A204.1 (cell line): Measurements from ENCODE around the gene SELENOS.

Experiments used
- FAIRE-seq: peaks from 2 replicates; lab custom pipeline; 2012; peaks lifted over from hg19 to GRCh38; lab: Jason Lieb, UNC

The SELENOS gene

DNA sequence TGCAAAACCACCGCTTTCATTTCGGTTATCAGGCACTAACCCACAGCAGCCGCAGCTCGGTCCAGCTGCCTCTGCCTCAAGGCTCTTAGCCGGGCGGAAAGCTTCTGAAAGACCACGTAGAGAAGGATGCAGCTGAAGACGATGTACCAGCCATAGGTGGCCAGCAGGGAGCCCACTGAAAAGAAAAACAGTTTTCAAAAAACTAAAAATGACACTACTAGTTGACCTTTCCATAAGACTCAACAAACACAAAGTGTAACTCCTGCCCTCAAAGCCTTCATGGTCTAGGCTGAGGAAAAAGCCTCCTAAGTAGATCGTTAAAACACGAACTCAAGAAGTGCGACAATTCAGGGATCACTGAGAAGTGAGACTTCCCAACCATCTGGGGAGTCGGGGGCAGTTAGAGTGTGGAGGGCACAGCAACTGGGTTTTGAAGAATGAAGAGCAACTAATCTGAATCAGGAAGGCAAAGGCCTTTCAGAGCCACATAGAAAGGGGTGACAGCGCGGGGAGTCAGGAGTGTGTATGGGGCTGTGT is 716 bp downstream of the SELENOS start:
- FAIRE-seq: no peak

GRCh38 chr15:101275018-101275417 is 2.3 kb downstream of the SELENOS start:
- no peak for FAIRE-seq

DNA sequence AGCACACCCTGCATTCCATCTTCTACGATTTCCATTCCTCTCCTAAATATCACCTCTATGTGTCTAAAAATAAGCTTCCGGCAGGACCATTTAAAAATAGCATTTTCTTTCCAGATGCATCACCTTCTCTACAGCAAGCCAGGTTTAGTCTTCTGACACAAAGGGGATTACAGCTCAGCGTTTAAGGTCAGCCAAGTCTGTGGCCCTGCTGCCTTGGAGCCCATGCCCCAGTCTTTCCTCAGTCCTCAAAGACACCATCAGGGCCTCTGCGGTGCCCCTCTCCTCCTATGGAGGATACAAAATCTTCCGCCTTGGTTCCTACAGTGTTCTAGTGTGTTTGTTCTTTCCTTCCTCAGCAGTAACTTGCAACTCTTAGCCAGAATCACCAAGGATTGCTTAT is 3.8 kb downstream of the SELENOS start:
- no peak for FAIRE-seq

DNA sequence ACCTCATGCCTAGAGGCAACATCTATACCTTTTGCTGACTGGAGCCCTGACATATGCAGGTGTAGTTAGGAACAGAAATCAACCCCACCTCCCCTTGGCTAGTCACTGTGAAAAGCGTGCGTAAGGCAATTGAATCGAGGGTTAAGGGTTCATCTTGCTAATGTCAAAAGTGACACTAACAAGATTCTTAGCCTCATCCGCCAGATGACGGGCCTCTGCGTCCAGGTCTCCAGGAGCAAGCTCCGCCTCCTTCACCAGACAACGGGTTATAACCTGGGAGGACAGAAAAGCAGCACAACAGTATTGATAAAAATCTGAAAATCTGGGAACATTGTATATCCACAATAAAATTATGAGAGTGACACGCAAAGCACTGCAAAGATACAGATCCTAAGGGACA is 4.7 kb downstream of the SELENOS start:
- no peak for FAIRE-seq

DNA sequence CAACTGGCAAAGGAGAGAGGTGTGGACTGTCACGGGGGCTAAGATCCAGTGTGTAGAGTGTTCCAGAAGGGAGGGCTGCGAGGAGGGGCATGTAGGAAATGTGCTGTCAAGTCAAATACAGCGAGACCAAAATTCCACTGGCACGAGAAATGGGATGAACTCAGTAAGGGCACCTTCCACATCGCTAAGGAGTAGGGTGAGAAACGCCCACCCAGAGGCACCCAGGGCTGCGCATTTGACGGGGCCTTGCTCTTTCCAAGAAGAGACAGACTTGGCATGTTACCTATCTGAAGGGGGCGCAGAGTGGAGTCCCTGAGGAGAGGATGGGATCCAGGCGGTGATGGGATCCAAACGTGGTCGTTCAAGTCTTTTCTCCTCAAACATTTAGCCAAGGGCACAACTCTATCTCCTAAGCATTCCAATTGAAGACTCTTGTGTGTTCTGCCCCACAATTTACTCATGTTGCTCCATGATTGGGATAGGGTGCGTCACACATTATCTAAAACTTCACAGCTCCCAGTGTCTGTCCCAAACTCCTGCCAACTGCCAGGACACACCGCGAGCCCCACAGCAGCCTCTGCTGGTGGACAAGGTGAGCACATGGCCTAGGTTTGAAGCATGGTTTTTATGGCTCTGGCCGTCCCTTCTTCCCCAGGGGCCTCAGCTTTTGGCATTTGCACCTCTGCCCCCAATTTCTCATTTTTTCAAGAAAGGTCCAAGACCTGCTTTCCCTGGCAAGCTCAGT is 7.6 kb downstream of the SELENOS start:
- FAIRE-seq: no peak

DNA sequence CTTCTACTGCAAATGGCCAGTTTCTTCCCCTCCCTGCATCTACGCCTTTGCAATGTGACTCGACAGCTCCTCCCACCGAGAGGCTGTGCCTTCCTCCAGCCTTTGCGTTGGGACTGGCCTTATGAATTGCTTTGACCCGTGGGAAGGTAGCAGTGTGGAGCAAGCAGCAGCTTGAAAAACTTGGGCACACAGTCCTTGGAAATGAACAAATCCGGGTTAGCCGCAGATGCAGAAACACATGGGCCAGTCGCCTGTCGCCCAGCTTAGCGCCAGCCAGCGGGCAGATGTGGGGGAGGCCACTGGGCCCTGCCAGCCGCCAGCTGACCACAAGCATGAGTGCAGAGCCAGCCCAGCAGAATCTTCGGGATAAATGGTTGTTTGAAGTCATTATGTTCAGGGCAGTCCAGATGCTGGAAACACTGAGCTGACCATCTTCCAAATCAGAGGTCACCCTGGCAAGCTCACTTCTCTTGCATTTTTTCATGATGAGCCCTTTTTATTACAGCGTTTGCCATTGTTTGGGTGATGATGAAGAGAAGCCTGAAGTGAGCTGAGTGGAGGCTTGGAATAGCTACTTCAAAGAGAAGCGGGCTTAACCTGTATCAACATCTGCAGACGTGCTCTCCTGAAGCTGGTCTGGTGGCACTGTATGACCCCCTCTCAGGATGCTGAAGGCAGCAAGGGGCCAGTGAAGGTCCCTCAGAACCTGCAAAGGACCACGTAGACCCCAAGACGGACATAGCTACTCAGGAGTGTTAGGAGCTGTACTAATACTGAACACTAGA is 9.8 kb downstream of the SELENOS start:
- FAIRE-seq: no peak

GRCh38 chr15:101266787-101267186 is 10.5 kb downstream of the SELENOS start:
- FAIRE-seq: no peak

DNA sequence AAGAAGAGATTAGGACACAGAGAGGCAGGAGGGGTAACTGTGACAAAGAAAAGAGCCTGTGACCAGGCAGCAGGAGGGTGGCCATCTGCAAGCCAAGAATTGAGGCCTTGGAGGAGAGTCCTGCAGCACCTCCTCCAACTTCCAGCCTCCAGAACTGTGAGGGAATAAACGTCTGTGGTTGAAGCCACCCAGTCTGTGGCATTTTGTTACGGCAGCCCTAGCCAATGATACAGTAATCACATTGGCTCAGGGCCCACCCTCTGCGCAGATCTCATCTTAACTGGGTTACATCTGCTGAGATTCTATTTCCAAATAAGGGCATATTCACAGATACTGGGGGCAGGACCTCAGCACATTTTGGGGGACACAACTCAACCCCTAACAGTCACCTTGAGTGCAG is 11.3 kb downstream of the SELENOS start:
- no peak for FAIRE-seq

DNA sequence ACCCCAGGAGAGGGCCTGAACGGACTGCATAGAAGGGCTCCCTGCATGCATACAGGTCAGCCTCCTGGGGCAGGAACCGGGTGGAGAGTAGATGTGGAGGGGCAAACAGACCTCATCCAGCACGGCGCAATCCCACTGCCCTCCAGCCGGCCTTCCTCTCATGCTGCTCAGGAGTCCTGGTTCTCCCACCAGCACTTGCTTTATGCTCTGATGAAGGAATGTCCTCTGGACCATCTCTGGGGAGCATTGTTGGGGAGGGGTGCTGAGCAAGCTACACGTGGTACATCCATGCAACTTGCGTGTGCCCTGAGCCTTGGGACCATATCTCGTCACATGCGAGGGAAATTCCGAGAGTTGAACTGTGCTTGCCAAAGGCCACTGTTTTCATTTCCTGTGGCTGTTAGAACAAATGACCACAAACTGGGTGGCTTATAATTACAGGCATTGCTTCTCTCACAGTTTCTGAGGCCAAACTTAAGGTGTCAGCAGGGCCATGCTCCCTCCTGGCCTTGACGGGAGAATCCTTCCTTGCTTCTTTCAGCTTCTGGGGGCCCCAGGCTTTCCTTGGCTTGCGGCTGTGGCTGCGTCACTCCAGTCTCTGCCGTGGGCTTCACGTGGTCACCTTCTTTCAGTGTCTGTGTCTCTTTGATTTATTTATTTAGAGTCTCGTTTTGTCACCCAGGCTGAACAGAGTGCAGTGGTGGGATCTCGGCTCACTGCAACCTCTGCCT is 12.2 kb downstream of the SELENOS start:
- no peak for FAIRE-seq

DNA sequence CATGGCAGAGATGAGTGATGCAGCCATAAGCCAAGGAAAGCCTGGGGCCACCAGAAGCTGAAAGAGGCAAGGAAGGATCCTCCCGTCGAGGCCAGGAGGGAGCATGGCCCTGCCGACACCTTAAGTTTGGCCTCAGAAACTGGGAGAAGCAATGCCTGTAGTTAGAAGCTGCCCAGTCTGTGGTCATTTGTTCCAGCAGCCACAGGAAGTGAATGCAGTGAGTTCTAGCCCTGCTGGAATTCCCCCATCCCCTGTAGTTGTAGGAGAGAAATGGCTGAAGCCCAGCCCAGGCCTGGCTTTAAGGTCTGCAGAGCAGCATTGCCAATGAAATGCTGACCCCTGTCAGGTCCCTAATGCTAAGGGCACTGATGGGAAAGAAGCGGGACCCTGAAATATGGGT is 13.3 kb downstream of the SELENOS start:
- FAIRE-seq: no peak

- no peak for FAIRE-seq
These were observed 14.7 kb downstream of the SELENOS start for GRCh38 chr15:101262551-101262950.

DNA sequence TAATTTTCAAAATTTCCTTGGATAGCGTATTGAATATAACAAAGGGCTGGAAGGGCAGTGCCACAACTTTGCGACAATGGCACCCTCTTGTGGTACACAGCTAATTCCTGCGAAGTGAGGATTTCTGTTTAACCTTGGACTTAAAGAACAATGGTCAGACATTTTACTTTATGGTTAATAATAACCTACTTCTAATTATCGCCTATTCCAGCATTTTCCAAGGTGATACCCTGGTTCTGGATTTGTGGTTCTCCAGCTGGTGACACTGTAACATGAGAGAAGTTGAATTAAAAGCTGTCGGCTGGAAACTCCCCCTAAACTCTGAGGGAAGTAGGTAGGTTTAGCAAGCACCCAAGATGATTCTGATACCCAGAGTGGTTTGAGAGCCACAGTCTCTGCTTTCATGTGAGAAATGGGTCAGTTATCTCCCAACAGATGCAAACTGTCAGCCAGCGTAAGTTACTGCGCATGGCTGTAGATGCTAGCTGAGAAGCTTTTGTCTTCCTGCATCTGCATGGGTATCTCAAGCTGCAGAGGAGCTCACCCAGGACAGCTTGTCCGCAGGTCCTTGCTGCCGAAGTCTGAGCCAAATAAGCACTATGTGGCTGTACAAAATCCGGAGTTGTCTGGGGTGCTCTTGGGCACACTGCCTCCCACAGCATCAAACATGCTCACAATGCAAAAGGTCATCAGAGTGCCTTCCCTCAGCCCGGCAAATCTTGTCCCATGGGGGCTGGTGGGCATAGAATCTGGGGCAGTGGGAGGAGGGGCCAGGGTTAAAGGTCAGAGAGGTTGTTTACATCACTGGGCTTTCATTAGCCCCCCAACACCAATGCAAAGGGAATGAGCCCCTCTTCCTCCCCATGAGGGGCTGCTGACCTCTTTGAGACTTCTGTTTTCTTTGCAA is 18.8 kb downstream of the SELENOS start:
- FAIRE-seq: peak; percentile 91

DNA sequence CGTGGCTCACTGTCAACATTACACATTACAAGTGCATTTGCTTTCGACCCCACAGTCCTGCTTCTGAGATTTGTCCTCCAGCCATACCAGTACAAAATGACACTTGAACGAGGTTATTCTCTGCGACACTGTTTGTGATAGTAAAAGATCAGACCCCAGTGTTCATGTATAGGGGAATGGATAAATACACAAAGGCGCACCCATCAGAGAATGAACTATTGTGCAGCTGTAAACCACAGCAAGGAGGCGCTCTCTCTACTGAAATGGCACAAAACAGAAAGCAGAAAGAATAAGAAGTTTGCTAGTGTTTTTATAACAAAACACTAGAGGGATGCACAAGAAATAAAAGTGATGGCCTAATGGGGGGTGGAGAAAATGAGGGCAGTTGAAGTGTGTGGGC is 20.5 kb downstream of the SELENOS start:
- no peak for FAIRE-seq

- FAIRE-seq: no peak
These were observed 21.6 kb downstream of the SELENOS start for GRCh38 chr15:101255615-101256241.

DNA sequence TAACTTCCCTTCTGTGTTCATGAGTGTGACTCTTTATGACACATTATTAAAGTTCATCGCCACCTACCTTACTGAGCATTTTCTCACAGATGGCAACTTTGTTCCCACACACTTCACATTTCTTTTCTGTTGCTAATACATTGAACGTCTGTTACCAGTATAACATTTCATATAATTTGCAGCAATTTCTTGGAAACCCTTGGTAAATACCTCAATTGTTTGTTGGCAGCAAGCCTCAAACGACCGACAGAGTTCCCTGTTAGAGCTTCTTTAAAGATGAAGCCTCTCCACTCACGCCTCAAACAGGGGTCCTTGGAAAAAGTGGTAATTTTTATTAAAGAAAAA is 22.3 kb downstream of the SELENOS start:
- no peak for FAIRE-seq

DNA sequence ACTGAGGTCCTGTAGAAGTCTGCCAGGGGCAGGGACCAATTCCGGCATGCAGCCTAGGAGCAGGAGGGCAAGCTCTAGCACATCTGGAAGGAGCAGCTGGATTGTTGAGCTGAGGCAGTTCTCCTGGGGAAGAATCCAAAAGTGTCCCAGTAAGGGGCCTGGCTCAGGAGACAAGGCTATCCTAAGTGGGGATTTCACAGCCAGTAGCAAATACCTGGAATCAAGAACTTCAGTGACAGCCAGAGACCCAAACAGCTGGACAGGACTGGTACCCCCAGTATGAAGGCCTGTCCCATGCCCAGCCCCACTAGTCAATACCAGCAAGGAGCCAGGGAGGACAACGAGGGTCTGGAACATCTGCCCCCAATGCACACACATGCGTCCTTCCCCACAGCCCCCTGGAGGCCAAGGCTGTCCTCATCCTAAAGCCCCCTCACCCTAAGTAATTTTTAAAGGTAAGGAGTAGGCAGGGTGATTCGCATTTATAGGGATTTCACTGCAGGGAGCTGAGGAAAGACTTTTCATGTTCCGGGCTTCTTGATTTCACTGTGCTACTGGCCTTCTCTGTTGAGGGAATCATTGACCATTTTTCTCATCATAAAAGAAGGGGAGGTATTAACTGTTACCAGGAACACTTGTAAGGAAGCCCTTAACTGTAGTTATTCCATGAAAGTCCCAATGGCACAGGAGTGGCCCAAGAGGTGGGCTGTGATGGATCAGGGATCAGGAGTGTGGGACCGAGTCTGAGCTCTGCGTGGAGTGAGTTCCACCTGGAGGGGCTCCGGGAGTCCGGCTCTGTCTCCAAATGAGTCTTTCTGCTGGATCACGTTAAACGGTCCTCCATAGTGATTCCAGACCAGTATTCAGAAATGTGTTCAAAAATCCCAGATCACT is 22.9 kb downstream of the SELENOS start:
- FAIRE-seq: no peak

- no peak for FAIRE-seq
These were observed 24.4 kb downstream of the SELENOS start for GRCh38 chr15:101252836-101253235.

GRCh38 chr15:101251830-101252820 is 25.2 kb downstream of the SELENOS start, which contains the start of gene CHSY1:
Gene CHSY1 (minus strand): TSS chr15:101252048. CDS start chr15:101251456, 592 bp downstream.
- no peak for FAIRE-seq
